Spleen (tissue), 11 donors: ENCODE data around the gene SHTN1. TPM values are rescaled to one million over a fixed set of nuclear protein-coding genes. Genes with fewer than 3 reads are reported as not detected.
A peak's percentile ranks its signal among the peaks of the same experiment; 100 is the strongest.

Source experiments
- DNase-seq: peaks from one replicate; pipeline ENCODE4 v3.0.0-alpha.2; 2020
- H3K27ac ChIP-seq, 8 donors: fragments of 200-600 bp; sonication (generic) in 7 of 8; 1 replicate in 4 of 8; 2 replicates in 4 of 8; pipeline versions ENCODE4 v1.5.0 to v1.8.0; 2016 to 2021; ENCODE audit warnings: inconsistent platforms in 4 of 8, mild to moderate bottlenecking in 4 of 8, moderate library complexity in 1 of 8
- H3K27me3 ChIP-seq, 7 donors: fragments of 200-600 bp; sonication (generic) in 6 of 7; replicated peaks in 1 of 7; 1 replicate in 4 of 7; 2 replicates in 3 of 7; pipeline versions ENCODE4 v1.5.0 to v1.8.0; 2016 to 2021; ENCODE audit warnings: inconsistent platforms in 3 of 7, mild to moderate bottlenecking in 1 of 7
- H3K36me3 ChIP-seq, 6 donors: fragments of 200-600 bp; sonication (generic) in 5 of 6; 1 replicate in 4 of 6; 2 replicates in 2 of 6; pipeline versions ENCODE4 v1.5.0 to v1.8.0; 2016 to 2021; ENCODE audit warnings: inconsistent platforms in 2 of 6
- H3K4me1 ChIP-seq, 6 donors: fragments of 200-600 bp; sonication (generic) in 5 of 6; 1 replicate in 3 of 6; 2 replicates in 3 of 6; pipeline versions ENCODE4 v1.5.0 to v1.8.0; 2016 to 2021; ENCODE audit warnings: inconsistent platforms in 3 of 6
- H3K4me3 ChIP-seq, 8 donors: fragments of 200-600 bp; sonication (generic) in 7 of 8; 1 replicate in 4 of 8; 2 replicates in 4 of 8; pipeline versions ENCODE4 v1.5.0 to v1.8.0; 2016 to 2021; ENCODE audit warnings: inconsistent platforms in 4 of 8, mild to moderate bottlenecking in 4 of 8, moderate library complexity in 2 of 8
- H3K9me3 ChIP-seq, 8 donors: fragments of 200-600 bp; sonication (generic) in 7 of 8; 1 replicate in 4 of 8; 2 replicates in 4 of 8; pipeline versions ENCODE4 v1.5.0 to v1.8.0; 2016 to 2021; ENCODE audit warnings: inconsistent platforms in 4 of 8
- POLR2A ChIP-seq, 3 donors: fragments of 450-650 bp; IDR thresholded peaks; one replicate each; pipeline ENCODE4 v1.5.1; 2017; ENCODE audit warnings: antibody characterized with exemption in 3 of 3, mild to moderate bottlenecking in 1 of 3
- POLR2AphosphoS5 ChIP-seq, 3 donors: sonication (generic); formaldehyde crosslinking; IDR thresholded peaks; one replicate each; pipeline ENCODE4 v1.5.1; 2017; ENCODE audit warnings: antibody characterized with exemption in 3 of 3
- WGBS, 5 donors: extraction: QIAGEN DNeasy Blood & Tissue Kit in 3 of 5; methylation state at CpG; one replicate each; pipeline versions ENCODE4 v1.1.5 to v1.1.7; 2013 to 2018; 5-methylcytosine and 5-hydroxymethylcytosine counted together
- intact Hi-C: fragments of 100-400 bp; cut with DNase I; formaldehyde crosslinking; loops from one replicate; pipeline ENCODE4 v1.15.0; 2023; ENCODE audit warnings: low total_unique reads
- polyA plus RNA-seq, 3 donors: library from polyadenylated mRNA; stranded (reverse); fragments of 200-250 nt; gene quantifications; one replicate each; pipeline ENCODE4 v1.2.1, GENCODE V29; 2013
- total RNA-seq, 7 donors: library from RNA; depleted of rRNA in 3 of 7; stranded (reverse); fragments of >200 nt in 3 of 7; fragmentation: NEBNext Ultra II Directional in 4 of 7; extraction: Animal tissue kit (Norgen Biotek cat#: 25700) in 4 of 7; gene quantifications; one replicate each; pipeline versions ENCODE4 v1.1.0 to v1.2.1, GENCODE V29; 2016 to 2021
- TF ChIP-seq, protein P1 (sequence below), 11 experiments: fragments of 200-600 bp in 7 of 11; fragments of 450-650 bp in 4 of 11; sonication (generic) in 4 of 11; IDR thresholded peaks in 8 of 11; conservative IDR thresholded peaks in 3 of 11; 1 replicate in 7 of 11; 2 replicates in 4 of 11; pipeline versions ENCODE4 v1.4.0 to v1.8.0; 2016 to 2021; ENCODE audit warnings: antibody characterized with exemption in 11 of 11, inconsistent platforms in 4 of 11, mild to moderate bottlenecking in 1 of 11
- donor health status: healthy with polysubstance abuse.
- donor health status: DM: no; HTN: no; CAD: no; lungs with moderate emphysema.
- donor health status: DM: no; HTN: no; CAD: no.
- donor health status: Bipolar disorder and iron deficiency.
- donor health status: healthy.
- donor health status: DM: no; HTN: no; CAD: no.
- donor health status: DM: yes; HTN: yes; CAD: no.

SHTN1 gene
- total and polyA plus RNA-seq, 10 donors = 2.9 to 28.3 (median 14.7) TPM

DNA sequence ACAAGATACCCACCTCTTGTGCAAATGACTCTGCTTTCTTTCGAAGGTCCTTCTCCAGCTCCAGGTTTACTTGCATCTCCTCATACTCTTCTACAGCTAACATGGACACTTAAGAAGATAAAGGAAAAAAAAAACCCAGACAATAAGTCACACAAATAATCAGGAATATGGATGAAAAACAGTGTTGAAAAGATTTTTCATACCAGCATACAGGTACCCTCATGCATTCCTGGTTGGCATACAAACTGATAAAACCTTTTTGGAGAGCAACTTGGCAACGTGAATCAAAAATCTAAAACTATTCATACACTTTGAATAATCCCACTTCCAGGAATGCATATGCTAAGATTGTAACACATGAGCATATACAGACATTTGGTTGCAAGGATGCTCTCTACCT lies 60.1 kb downstream of the SHTN1 start:
- DNase-seq = no peak
- Histone ChIP-seq H3K4me3 (no peak overlapping the region), H3K4me1 (peaks cover 0 to 11% (median 0%) of the 10 kb centered on the region in 6 donors), H3K9me3 (no peaks in the 10 kb centered on the region), H3K36me3 (peaks cover 0 to 12% (median 0%) of the 10 kb centered on the region in 6 donors), H3K27ac (no peak overlapping the region), H3K27me3 (no peaks in the 10 kb centered on the region)
- intact Hi-C loops = no loop called here
- 82 to 87% (median 84%) methylated on average over 2 of the region's 2 CpGs for WGBS, 5 donors
- TF ChIP-seq POLR2AphosphoS5 (IDR thresholded peaks at IDR 0.05) = no peak
- TF ChIP-seq, protein P1, sequence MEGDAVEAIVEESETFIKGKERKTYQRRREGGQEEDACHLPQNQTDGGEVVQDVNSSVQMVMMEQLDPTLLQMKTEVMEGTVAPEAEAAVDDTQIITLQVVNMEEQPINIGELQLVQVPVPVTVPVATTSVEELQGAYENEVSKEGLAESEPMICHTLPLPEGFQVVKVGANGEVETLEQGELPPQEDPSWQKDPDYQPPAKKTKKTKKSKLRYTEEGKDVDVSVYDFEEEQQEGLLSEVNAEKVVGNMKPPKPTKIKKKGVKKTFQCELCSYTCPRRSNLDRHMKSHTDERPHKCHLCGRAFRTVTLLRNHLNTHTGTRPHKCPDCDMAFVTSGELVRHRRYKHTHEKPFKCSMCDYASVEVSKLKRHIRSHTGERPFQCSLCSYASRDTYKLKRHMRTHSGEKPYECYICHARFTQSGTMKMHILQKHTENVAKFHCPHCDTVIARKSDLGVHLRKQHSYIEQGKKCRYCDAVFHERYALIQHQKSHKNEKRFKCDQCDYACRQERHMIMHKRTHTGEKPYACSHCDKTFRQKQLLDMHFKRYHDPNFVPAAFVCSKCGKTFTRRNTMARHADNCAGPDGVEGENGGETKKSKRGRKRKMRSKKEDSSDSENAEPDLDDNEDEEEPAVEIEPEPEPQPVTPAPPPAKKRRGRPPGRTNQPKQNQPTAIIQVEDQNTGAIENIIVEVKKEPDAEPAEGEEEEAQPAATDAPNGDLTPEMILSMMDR (IDR thresholded peaks at IDR 0.05 in 8 of 11, conservative IDR thresholded peaks at IDR 0.05 in 3 of 11) = no peak
- TF ChIP-seq POLR2A (IDR thresholded peaks at IDR 0.05) = no peak

DNA sequence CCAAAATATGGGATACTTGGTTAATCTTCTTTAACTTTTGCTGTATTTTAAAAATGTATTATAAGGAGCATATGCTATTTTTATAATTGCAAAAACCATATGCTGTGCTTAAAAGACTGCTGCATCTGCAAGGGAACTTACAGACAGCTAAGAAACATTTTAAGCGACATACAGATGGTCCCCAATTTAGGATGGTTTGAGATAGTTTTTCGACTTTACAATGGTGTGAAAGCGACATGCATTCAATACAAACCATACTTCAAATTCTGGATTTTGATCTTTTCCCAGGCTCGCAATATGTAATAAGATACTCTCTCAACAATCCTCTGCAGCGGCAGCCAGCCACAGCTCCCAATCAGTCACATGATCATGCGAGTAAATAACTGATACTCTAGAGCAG lies 73.2 kb downstream of the SHTN1 start:
- no peaks in the 10 kb centered on the region for H3K36me3 ChIP-seq
- 95 to 96% (median 96%) methylated on average over 6 of the region's 6 CpGs for WGBS, 5 donors
- intact Hi-C loops = no loop called here

DNA sequence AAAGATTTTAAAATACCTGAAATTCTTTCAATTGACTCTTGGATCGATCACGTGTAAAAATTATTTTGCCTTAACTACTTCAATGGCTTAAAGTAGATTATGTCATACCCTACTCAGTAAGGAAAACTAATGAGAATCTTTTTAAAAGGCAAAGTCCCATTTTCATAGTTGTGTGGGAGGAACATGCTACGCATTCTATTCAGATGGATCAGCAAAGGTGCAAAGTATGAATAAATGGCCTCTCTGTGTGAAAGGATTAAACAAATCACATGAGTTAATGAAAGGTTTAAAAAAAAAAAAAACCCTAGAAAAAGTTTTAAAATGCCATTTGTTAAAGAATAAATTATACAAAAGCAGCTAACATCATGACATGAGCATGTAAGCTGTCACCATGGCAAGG lies 78.6 kb downstream of the SHTN1 start:
- Histone ChIP-seq H3K27ac (no peak overlapping the region), H3K36me3 (no peaks in the 10 kb centered on the region), H3K27me3 (no peaks in the 10 kb centered on the region), H3K4me3 (no peak overlapping the region), H3K4me1 (no peaks in the 10 kb centered on the region), H3K9me3 (no peaks in the 10 kb centered on the region)
- intact Hi-C loops = no loop called here
- TF ChIP-seq, protein P1 (IDR thresholded peaks at IDR 0.05 in 8 of 11, conservative IDR thresholded peaks at IDR 0.05 in 3 of 11) = no peak
- TF ChIP-seq POLR2AphosphoS5 (IDR thresholded peaks at IDR 0.05) = no peak
- no peak for TF ChIP-seq POLR2A (IDR thresholded peaks at IDR 0.05)
- WGBS, 5 donors = 88 to 94% (median 92%) methylated on average over 3 of the region's 3 CpGs
- DNase-seq = no peak

More for the DNA sequence above, 73.2 kb downstream of the SHTN1 start:
- no peak overlapping the region for H3K4me3 ChIP-seq
- H3K27me3 ChIP-seq = no peaks in the 10 kb centered on the region
- H3K9me3 ChIP-seq = peaks cover 0 to 15% (median 4%) of the 10 kb centered on the region in 8 donors
- H3K27ac ChIP-seq = no peak overlapping the region
- no peaks in the 10 kb centered on the region for H3K4me1 ChIP-seq
- DNase-seq = no peak
- TF ChIP-seq, protein P1 (IDR thresholded peaks at IDR 0.05 in 8 of 11, conservative IDR thresholded peaks at IDR 0.05 in 3 of 11) = no peak
- TF ChIP-seq POLR2AphosphoS5 (IDR thresholded peaks at IDR 0.05) (no peak), POLR2A (IDR thresholded peaks at IDR 0.05) (no peak)

DNA sequence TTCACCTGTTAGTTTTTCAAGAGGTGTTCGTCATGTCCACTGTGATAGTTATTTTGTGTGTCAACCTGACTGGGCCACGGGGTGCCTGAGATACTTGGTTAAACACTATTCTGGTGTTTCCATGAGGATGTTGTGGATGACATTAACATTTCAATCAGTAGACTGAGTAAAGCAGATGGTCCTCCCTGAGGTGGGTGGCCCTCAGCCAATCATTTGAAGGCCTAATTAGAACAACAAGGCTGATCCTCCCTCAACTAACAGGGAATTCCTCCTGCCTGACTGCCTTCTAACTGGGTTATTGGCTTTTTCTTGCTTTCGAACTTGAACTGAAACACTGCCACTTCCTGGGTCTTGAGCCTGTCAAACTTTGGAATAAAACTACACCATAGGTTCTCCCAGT lies 79.9 kb downstream of the SHTN1 start:
- 88 to 96% (median 93%) methylated on average over 3 of the region's 3 CpGs for WGBS, 5 donors

More for the DNA sequence above, 79.9 kb downstream of the SHTN1 start:
- Histone ChIP-seq H3K27me3 (no peaks in the 10 kb centered on the region), H3K9me3 (no peaks in the 10 kb centered on the region), H3K27ac (no peak overlapping the region), H3K36me3 (peaks cover 0 to 4% (median 0%) of the 10 kb centered on the region in 6 donors), H3K4me1 (no peaks in the 10 kb centered on the region), H3K4me3 (no peak overlapping the region)
- TF ChIP-seq, protein P1 (IDR thresholded peaks at IDR 0.05 in 8 of 11, conservative IDR thresholded peaks at IDR 0.05 in 3 of 11) = no peak
- TF ChIP-seq POLR2AphosphoS5 (IDR thresholded peaks at IDR 0.05) (no peak), POLR2A (IDR thresholded peaks at IDR 0.05) (no peak)
- peak; percentile 38 for DNase-seq
- intact Hi-C loops = no loop called here
